Fibroblast of lung (primary cell): ENCODE data around the gene AMHR2. TPM values are rescaled to one million over a fixed set of nuclear protein-coding genes. Genes with fewer than 3 reads are reported as not detected.
"Not testable (repeated sequence)": the region's sequence is repeated elsewhere in the genome, so short reads cannot be mapped to it uniquely, and the experiment has no call there.

Source experiments
- DNase-seq, 2 donors: peaks; one replicate each; pipeline versions ENCODE4 v3.0.0 to v3.0.0-alpha.2; 2010; ENCODE audit warnings: low read depth in 2 of 2
- H2AFZ ChIP-seq: 2 replicates; pipeline ENCODE4 v1.5.1; 2012; ENCODE audit warnings: low read length, control low read depth, inconsistent platforms
- H3K27ac ChIP-seq: 2 replicates; pipeline ENCODE4 v1.5.1; 2011; ENCODE audit warnings: low read length, control low read depth; ENCODE audit not compliant: insufficient read depth
- H3K27me3 ChIP-seq: 2 replicates; pipeline ENCODE4 v1.5.1; 2011; ENCODE audit warnings: mild to moderate bottlenecking, low read length; ENCODE audit not compliant: control insufficient read depth, insufficient read depth
- H3K36me3 ChIP-seq: 2 replicates; pipeline ENCODE4 v1.5.1; 2011; ENCODE audit warnings: low read length; ENCODE audit not compliant: control insufficient read depth, insufficient read depth
- H3K4me1 ChIP-seq: 2 replicates; pipeline ENCODE4 v1.5.1; 2011; ENCODE audit warnings: low read length; ENCODE audit not compliant: control insufficient read depth, insufficient read depth; ENCODE audit errors: extremely low read depth
- H3K4me2 ChIP-seq: 2 replicates; pipeline ENCODE4 v1.5.1; 2011; ENCODE audit warnings: low read length, control low read depth; ENCODE audit not compliant: insufficient read depth; ENCODE audit errors: extremely low read depth
- H3K4me3 ChIP-seq, 4 experiments: fragments of 200-600 bp in 1 of 4; sonication (generic) in 1 of 4; replicated peaks in 1 of 4; 2 replicates each; pipeline ENCODE4 v1.5.1; 2011 to 2016; ENCODE audit warnings: low read length in 4 of 4, low read depth in 3 of 4, mild to moderate bottlenecking in 3 of 4, control low read depth in 2 of 4, inconsistent platforms in 1 of 4, mixed read lengths in 1 of 4; ENCODE audit not compliant: insufficient read depth in 1 of 4; ENCODE audit errors: control extremely low read depth in 1 of 4
- H3K79me2 ChIP-seq: 2 replicates; pipeline ENCODE4 v1.5.1; 2012; ENCODE audit warnings: mild to moderate bottlenecking, low read length, inconsistent platforms; ENCODE audit not compliant: control insufficient read depth, insufficient read depth
- H3K9ac ChIP-seq: 2 replicates; pipeline ENCODE4 v1.5.1; 2011; ENCODE audit warnings: mild to moderate bottlenecking, low read length, control low read depth; ENCODE audit not compliant: insufficient read depth
- H3K9me3 ChIP-seq: 2 replicates; pipeline ENCODE4 v1.5.1; 2012; ENCODE audit warnings: low read depth, low read length; ENCODE audit not compliant: control insufficient read depth, insufficient read depth
- H4K20me1 ChIP-seq: 2 replicates; pipeline ENCODE4 v1.5.1; 2011; ENCODE audit warnings: low read length; ENCODE audit not compliant: control insufficient read depth, insufficient read depth; ENCODE audit errors: extremely low read depth
- EZH2 ChIP-seq: IDR thresholded peaks from 2 replicates; pipeline ENCODE4 v1.5.1; 2012; ENCODE audit warnings: low read length, control low read depth, mild to moderate bottlenecking; ENCODE audit errors: missing control alignments
- polyA plus RNA-seq, 2 donors: library from polyadenylated mRNA; depleted of rRNA in 1 of 2; stranded (reverse) in 1 of 2; unstranded in 1 of 2; fragments of >200 nt; gene quantifications; 2 replicates each; pipeline ENCODE4 v1.2.1, GENCODE V29; 2011 to 2012; ENCODE audit warnings: missing spikeins in 1 of 2
- total RNA-seq: library from RNA; depleted of rRNA; stranded (reverse); fragments of >200 nt; gene quantifications from 2 replicates; pipeline ENCODE4 v1.2.1, GENCODE V29; 2014
- TF ChIP-seq, protein P1 (sequence below), 2 donors: IDR thresholded peaks in 1 of 2; conservative IDR thresholded peaks in 1 of 2; 1 replicate in 1 of 2; 2 replicates in 1 of 2; pipeline ENCODE4 v1.5.1; 2011 to 2012; ENCODE audit warnings: low read length in 2 of 2, control low read depth in 1 of 2, inconsistent platforms in 1 of 2, low read depth in 1 of 2, mild to moderate bottlenecking in 1 of 2

AMHR2 gene
- total and polyA plus RNA-seq, 2 donors (not counting 1 experiment from before 2014, with no cell fraction given), result not detected

- not testable (repeated sequence) for H3K27ac ChIP-seq, H3K4me1 ChIP-seq, H3K9me3 ChIP-seq, H3K4me3 ChIP-seq, H3K9ac ChIP-seq, H2AFZ ChIP-seq, H3K79me2 ChIP-seq, H4K20me1 ChIP-seq, H3K4me2 ChIP-seq, H3K36me3 ChIP-seq, H3K27me3 ChIP-seq, DNase-seq
Observed at GRCh38 chr12:53417291-53417816, 6.3 kb upstream of the AMHR2 start.

- Histone ChIP-seq H3K9ac (no peak overlapping the region), H3K4me2 (no peak overlapping the region), H2AFZ (no peak overlapping the region), H3K79me2 (no peaks in the 10 kb centered on the region), H3K27ac (no peak overlapping the region), H4K20me1 (no peaks in the 10 kb centered on the region), H3K9me3 (no peaks in the 10 kb centered on the region), H3K4me1 (no peaks in the 10 kb centered on the region), H3K27me3 (no peaks in the 10 kb centered on the region), H3K4me3 (no peak overlapping the region), H3K36me3 (no peaks in the 10 kb centered on the region)
- TF ChIP-seq EZH2, result no peak
- TF ChIP-seq, protein P1, sequence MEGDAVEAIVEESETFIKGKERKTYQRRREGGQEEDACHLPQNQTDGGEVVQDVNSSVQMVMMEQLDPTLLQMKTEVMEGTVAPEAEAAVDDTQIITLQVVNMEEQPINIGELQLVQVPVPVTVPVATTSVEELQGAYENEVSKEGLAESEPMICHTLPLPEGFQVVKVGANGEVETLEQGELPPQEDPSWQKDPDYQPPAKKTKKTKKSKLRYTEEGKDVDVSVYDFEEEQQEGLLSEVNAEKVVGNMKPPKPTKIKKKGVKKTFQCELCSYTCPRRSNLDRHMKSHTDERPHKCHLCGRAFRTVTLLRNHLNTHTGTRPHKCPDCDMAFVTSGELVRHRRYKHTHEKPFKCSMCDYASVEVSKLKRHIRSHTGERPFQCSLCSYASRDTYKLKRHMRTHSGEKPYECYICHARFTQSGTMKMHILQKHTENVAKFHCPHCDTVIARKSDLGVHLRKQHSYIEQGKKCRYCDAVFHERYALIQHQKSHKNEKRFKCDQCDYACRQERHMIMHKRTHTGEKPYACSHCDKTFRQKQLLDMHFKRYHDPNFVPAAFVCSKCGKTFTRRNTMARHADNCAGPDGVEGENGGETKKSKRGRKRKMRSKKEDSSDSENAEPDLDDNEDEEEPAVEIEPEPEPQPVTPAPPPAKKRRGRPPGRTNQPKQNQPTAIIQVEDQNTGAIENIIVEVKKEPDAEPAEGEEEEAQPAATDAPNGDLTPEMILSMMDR (conservative IDR thresholded peaks at IDR 0.05 in 1 of 2, IDR thresholded peaks at IDR 0.05 in 1 of 2; ENCODE audit: low read depth in 1 of 2, low read length in 2 of 2), result no peak
- no peak for DNase-seq
Observed at GRCh38 chr12:53418221-53418620, 5.4 kb upstream of the AMHR2 start.

- Histone ChIP-seq H3K79me2 (no peaks in the 10 kb centered on the region), H2AFZ (no peak overlapping the region), H3K4me2 (no peak overlapping the region), H4K20me1 (no peaks in the 10 kb centered on the region), H3K4me3 (no peak overlapping the region), H3K4me1 (no peaks in the 10 kb centered on the region), H3K27ac (no peak overlapping the region), H3K36me3 (no peaks in the 10 kb centered on the region), H3K27me3 (no peaks in the 10 kb centered on the region), H3K9ac (no peak overlapping the region), H3K9me3 (no peaks in the 10 kb centered on the region)
- TF ChIP-seq, protein P1 (conservative IDR thresholded peaks at IDR 0.05 in 1 of 2, IDR thresholded peaks at IDR 0.05 in 1 of 2; ENCODE audit: low read depth in 1 of 2, low read length in 2 of 2), result no peak
- TF ChIP-seq EZH2, result no peak
- no peak for DNase-seq
Observed at GRCh38 chr12:53419756-53420155, 3.9 kb upstream of the AMHR2 start.

GRCh38 chr12:53422247-53422646, 1.4 kb upstream of the AMHR2 start:
- H3K36me3 ChIP-seq, DNase-seq, H3K9ac ChIP-seq, H3K4me2 ChIP-seq, H3K4me3 ChIP-seq, H3K4me1 ChIP-seq, H3K79me2 ChIP-seq, H3K9me3 ChIP-seq, H3K27ac ChIP-seq, H4K20me1 ChIP-seq, H2AFZ ChIP-seq, H3K27me3 ChIP-seq: not testable (repeated sequence)
